K562 (cell line): ENCODE results near the gene LRP1. TPM values are rescaled to one million over a fixed set of nuclear protein-coding genes. Genes with fewer than 3 reads are reported as not detected.

ENCODE experiments used
- ATAC-seq: fragments of 200-7000 bp; cut with Tn5 transposase; 3 replicates; pipeline ENCODE4 v1.9.1; 2020; ENCODE audit warnings: moderate library complexity
- BruUV-seq: library from RNA; stranded (reverse); fragments of 400-500 nt; replicated peaks from 2 replicates; lab custom pipeline; 2021; lab: Mats Ljungman, UMichigan
- CTCF ChIA-PET: fragments of 300-600 bp; formaldehyde crosslinking; extraction: SDS; loops from one replicate; lab custom pipeline; 2021; ENCODE audit warnings: low intra/inter-chr PET ratio; lab: Yijun Ruan, JAX
- POLR2A ChIA-PET: fragments of 300-600, 350-650 bp; sonication (Branson Sonifier 250); formaldehyde crosslinking; extraction: SDS; loops from one replicate; lab custom pipeline; 2021; ENCODE audit warnings: antibody characterized with exemption, inconsistent platforms; lab: Yijun Ruan, JAX
- DNase-seq, 4 experiments: peaks; one replicate each; pipeline versions ENCODE4 v3.0.0 to v3.0.0-alpha.2; 2011 to 2018; ENCODE audit warnings: low spot score in 3 of 4, mixed read lengths in 3 of 4; ENCODE audit errors: extremely low read depth in 1 of 4
- FAIRE-seq: peaks from 2 replicates; lab custom pipeline; 2011; peaks lifted over from hg19 to GRCh38; lab: Jason Lieb, UNC
- H2AFZ ChIP-seq: 2 replicates; pipeline ENCODE4 v1.6.0; 2011; ENCODE audit warnings: low read depth, low read length, control low read depth, inconsistent platforms
- H3K27ac ChIP-seq: fragments of 200-600 bp; 3 replicates; pipeline ENCODE4 v1.8.0; 2011; ENCODE audit warnings: low read depth, mild to moderate bottlenecking, control low read depth, inconsistent platforms, low read length, moderate library complexity, mixed read lengths; ENCODE audit errors: extremely low read depth
- H3K27me3 ChIP-seq, 2 experiments: fragments of 300-600 bp in 1 of 2; 2 replicates in 1 of 2; 3 replicates in 1 of 2; pipeline versions ENCODE4 v1.6.0 to v1.8.0; 2011; ENCODE audit warnings: inconsistent platforms in 2 of 2, low read length in 2 of 2, mild to moderate bottlenecking in 1 of 2, mixed read lengths in 1 of 2, moderate library complexity in 1 of 2; ENCODE audit not compliant: control insufficient read depth in 2 of 2, insufficient read depth in 2 of 2
- H3K36me3 ChIP-seq: fragments of 300-600 bp; 3 replicates; pipeline ENCODE4 v1.8.0; 2011; ENCODE audit warnings: mild to moderate bottlenecking, low read length, inconsistent platforms; ENCODE audit not compliant: control insufficient read depth, insufficient read depth
- H3K4me1 ChIP-seq, 2 experiments: fragments of 200-600 bp in 1 of 2; replicated peaks in 1 of 2; 2 replicates in 1 of 2; 3 replicates in 1 of 2; pipeline versions ENCODE4 v1.5.1 to v1.8.0; 2011; ENCODE audit warnings: inconsistent platforms in 2 of 2, low read length in 2 of 2, mild to moderate bottlenecking in 1 of 2, mixed read lengths in 1 of 2, moderate library complexity in 1 of 2; ENCODE audit not compliant: control insufficient read depth in 2 of 2, insufficient read depth in 2 of 2
- H3K4me2 ChIP-seq: 2 replicates; pipeline ENCODE4 v1.6.1; 2011; ENCODE audit warnings: low read length, control low read depth, inconsistent platforms, mixed read lengths; ENCODE audit not compliant: insufficient read depth
- H3K4me3 ChIP-seq: fragments of 200-600 bp; sonication (generic), shearing (Covaris generic); 2 replicates; pipeline ENCODE4 v1.5.1; 2016; ENCODE audit warnings: control low read depth, inconsistent platforms
- H3K79me2 ChIP-seq: fragments of 200-600 bp; 3 replicates; pipeline ENCODE4 v1.8.0; 2011; ENCODE audit warnings: low read length, inconsistent platforms; ENCODE audit not compliant: control insufficient read depth, insufficient read depth
- H3K9ac ChIP-seq, 2 experiments: 2 replicates each; pipeline versions ENCODE4 v1.6.0 to v1.6.1; 2011; ENCODE audit warnings: low read depth in 2 of 2, low read length in 2 of 2, control low read depth in 1 of 2, inconsistent platforms in 1 of 2, mild to moderate bottlenecking in 1 of 2, mixed read lengths in 1 of 2; ENCODE audit not compliant: insufficient read depth in 1 of 2
- H3K9me1 ChIP-seq: one replicate; pipeline ENCODE4 v1.6.0; 2011; ENCODE audit warnings: inconsistent platforms, mild to moderate bottlenecking, low read length, moderate library complexity; ENCODE audit not compliant: control insufficient read depth, insufficient read depth
- H3K9me3 ChIP-seq: replicated peaks from 2 replicates; pipeline ENCODE4 v1.5.1; 2011; ENCODE audit warnings: low read depth, low read length, inconsistent platforms; ENCODE audit not compliant: control insufficient read depth, insufficient read depth
- H4K20me1 ChIP-seq: replicated peaks from 2 replicates; pipeline ENCODE4 v1.6.1; 2011; ENCODE audit warnings: low read length, inconsistent platforms, mixed read lengths; ENCODE audit not compliant: control insufficient read depth, insufficient read depth
- EGR1 ChIP-seq: fragments of 450-650 bp; conservative IDR thresholded peaks from 2 replicates; pipeline ENCODE4 v1.6.1; 2017; ENCODE audit warnings: mild to moderate bottlenecking
- WGBS: fragments of 100-300 bp; shearing (Covaris generic); methylation state at CpG from one replicate; pipeline ENCODE4 v1.1.6; 2016; ENCODE audit warnings: low coverage, mixed read lengths; ENCODE audit not compliant: insufficient coverage; ENCODE audit errors: missing lambda C conversion rate; 5-methylcytosine and 5-hydroxymethylcytosine counted together
- in situ Hi-C: fragments of 300-500 bp; cut with MboI; formaldehyde crosslinking; loops from 4 replicates; pipeline ENCODE4 v1.15.0; 2018; ENCODE audit warnings: inconsistent platforms, mixed read lengths
- intact Hi-C: fragments of 100-400 bp; cut with micrococcal nuclease; formaldehyde crosslinking; loops from 2 replicates; pipeline ENCODE4 v1.14.2; 2022
- polyA plus RNA-seq, 8 experiments: library from polyadenylated mRNA; depleted of rRNA in 4 of 8; stranded (reverse) in 5 of 8; unstranded in 3 of 8; fragments of >200 nt; fragmentation: Nextera tagmentation in 2 of 8; fragmentation: Illumina TruSeq in 1 of 8; extraction: Ambion mirVana in 2 of 8; extraction: Trizol in 1 of 8; gene quantifications; 2 replicates each; pipeline versions ENCODE4 v1.2.1 to v1.2.3, GENCODE V29; 2011 to 2014; ENCODE audit warnings: inconsistent platforms in 1 of 8, missing spikeins in 1 of 8
- total RNA-seq, 7 experiments: library from RNA; depleted of rRNA in 6 of 7; stranded (reverse); fragments of >200 nt in 6 of 7; fragmentation: Illumina TruSeq in 2 of 7; extraction: Trizol in 2 of 7; gene quantifications; 2 replicates each; pipeline versions ENCODE4 v1.2.1 to v1.2.3, GENCODE V29; 2011 to 2021; ENCODE audit warnings: low replicate concordance in 1 of 7
- TF ChIP-seq, protein P1 (sequence below): IDR thresholded peaks from 2 replicates; pipeline ENCODE4 v1.6.1; 2012; ENCODE audit warnings: low read depth, low read length, improper control_type of control experiment, borderline replicate concordance
- TF ChIP-seq, protein P2 (sequence below): sonication (generic); formaldehyde crosslinking; IDR thresholded peaks from 2 replicates; pipeline ENCODE4 v1.8.0; 2022; ENCODE audit warnings: missing genetic modification reagents, mild to moderate bottlenecking, borderline replicate concordance

LRP1 gene
- total and polyA plus RNA-seq, 9 of the 15 experiments (the other 6 are each of a cell fraction or from before 2014, with no cell fraction given): 0.04 to 0.64 (median 0.19) TPM; not detected in 2

- Histone ChIP-seq H3K9me1 (peaks cover 3% of the 10 kb centered on the region), H3K4me2 (no peak overlapping the region), H3K9me3 (no peaks in the 10 kb centered on the region), H3K9ac (no peak overlapping the region), H3K27me3 (peaks cover 49 to 86% of the 10 kb centered on the region in 2 experiments; a peak in 4 of 5 replicates), H2AFZ (no peak overlapping the region), H3K4me3 (no peak overlapping the region), H3K36me3 (no peaks in the 10 kb centered on the region), H3K4me1 (peaks cover 0 to 62% of the 10 kb centered on the region in 2 experiments; a peak in 2 of 5 replicates), H4K20me1 (peaks cover 33% of the 10 kb centered on the region), H3K27ac (no peak overlapping the region), H3K79me2 (no peaks in the 10 kb centered on the region)
- POLR2A ChIA-PET: interaction anchor here (0.8 to 1.4 kb wide), 3 partner anchors 11 to 66 kb away, joined by 3 to 4 read pairs (median 3); no protein-coding TSS in a partner anchor
- BruUV-seq: no TSS peak
- whole genome bisulfite sequencing: 6% methylated on average over 11 of the region's 16 CpGs
- CTCF ChIA-PET: no interaction called here
- intact Hi-C loops: no loop called here
- in situ Hi-C loops: no loop called here
- ATAC-seq (no peak), FAIRE-seq (no peak), DNase-seq (no peak)
- TF ChIP-seq, protein P1, sequence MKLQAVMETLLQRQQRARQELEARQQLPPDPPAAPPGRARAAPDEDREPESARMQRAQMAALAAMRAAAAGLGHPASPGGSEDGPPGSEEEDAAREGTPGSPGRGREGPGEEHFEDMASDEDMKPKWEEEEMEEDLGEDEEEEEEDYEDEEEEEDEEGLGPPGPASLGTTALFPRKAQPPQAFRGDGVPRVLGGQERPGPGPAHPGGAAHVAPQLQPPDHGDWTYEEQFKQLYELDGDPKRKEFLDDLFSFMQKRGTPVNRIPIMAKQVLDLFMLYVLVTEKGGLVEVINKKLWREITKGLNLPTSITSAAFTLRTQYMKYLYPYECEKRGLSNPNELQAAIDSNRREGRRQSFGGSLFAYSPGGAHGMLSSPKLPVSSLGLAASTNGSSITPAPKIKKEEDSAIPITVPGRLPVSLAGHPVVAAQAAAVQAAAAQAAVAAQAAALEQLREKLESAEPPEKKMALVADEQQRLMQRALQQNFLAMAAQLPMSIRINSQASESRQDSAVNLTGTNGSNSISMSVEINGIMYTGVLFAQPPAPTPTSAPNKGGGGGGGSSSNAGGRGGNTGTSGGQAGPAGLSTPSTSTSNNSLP: no peak
- TF ChIP-seq EGR1: peak; percentile 24; the same call in 1 of the 2 replicates
These were observed 64.6 kb downstream of the LRP1 start for GRCh38 chr12:57192920-57193319.

- ChIA-PET CTCF (no interaction called here), POLR2A (interaction anchor here (1.4 kb wide), 1 partner anchor 18 kb away, joined by 3 read pairs; no protein-coding TSS in a partner anchor)
- Histone ChIP-seq H3K79me2 (no peaks in the 10 kb centered on the region), H3K36me3 (no peaks in the 10 kb centered on the region), H3K4me1 (peaks cover 0 to 66% of the 10 kb centered on the region in 2 experiments; a peak in 2 of 5 replicates), H3K4me2 (no peak overlapping the region), H2AFZ (no peak overlapping the region), H3K9me3 (no peaks in the 10 kb centered on the region), H3K27me3 (peaks cover 56 to 86% of the 10 kb centered on the region in 2 experiments; a peak in 4 of 5 replicates), H4K20me1 (peaks cover 41% of the 10 kb centered on the region), H3K9ac (no peak overlapping the region), H3K27ac (no peak overlapping the region), H3K9me1 (peaks cover 3% of the 10 kb centered on the region), H3K4me3 (no peak overlapping the region)
- FAIRE-seq (no peak), ATAC-seq (no peak), DNase-seq (no peak)
- in situ Hi-C loops (no loop called here), intact Hi-C loops (no loop called here)
- no TSS peak for BruUV-seq
- 11% methylated on average over 17 of the region's 19 CpGs for WGBS
- TF ChIP-seq, protein P2, sequence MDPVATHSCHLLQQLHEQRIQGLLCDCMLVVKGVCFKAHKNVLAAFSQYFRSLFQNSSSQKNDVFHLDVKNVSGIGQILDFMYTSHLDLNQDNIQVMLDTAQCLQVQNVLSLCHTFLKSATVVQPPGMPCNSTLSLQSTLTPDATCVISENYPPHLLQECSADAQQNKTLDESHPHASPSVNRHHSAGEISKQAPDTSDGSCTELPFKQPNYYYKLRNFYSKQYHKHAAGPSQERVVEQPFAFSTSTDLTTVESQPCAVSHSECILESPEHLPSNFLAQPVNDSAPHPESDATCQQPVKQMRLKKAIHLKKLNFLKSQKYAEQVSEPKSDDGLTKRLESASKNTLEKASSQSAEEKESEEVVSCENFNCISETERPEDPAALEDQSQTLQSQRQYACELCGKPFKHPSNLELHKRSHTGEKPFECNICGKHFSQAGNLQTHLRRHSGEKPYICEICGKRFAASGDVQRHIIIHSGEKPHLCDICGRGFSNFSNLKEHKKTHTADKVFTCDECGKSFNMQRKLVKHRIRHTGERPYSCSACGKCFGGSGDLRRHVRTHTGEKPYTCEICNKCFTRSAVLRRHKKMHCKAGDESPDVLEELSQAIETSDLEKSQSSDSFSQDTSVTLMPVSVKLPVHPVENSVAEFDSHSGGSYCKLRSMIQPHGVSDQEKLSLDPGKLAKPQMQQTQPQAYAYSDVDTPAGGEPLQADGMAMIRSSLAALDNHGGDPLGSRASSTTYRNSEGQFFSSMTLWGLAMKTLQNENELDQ (CRISPR knock-in tag): no peak
These were observed 65.5 kb downstream of the LRP1 start for GRCh38 chr12:57193706-57194245.
